SW 1271 (cell line): ENCODE data around the gene PRRG3.
"Not testable (repeated sequence)": the region's sequence is repeated elsewhere in the genome, so short reads cannot be mapped to it uniquely, and the experiment has no call there.

Experiments used
- DNase-seq, 2 experiments: peaks; one replicate each; lab custom pipeline; 2025; lab: John Stamatoyannopoulos, UW

PRRG3 gene

GRCh38 chrX:151694661-151695582 is at the start of gene PRRG3:
Gene PRRG3 (plus strand): TSS chrX:151695458. CDS start chrX:151698815, 3,357 bp downstream.
- no peak for DNase-seq

GRCh38 chrX:151675121-151675746 is 20.0 kb upstream of the PRRG3 start:
- no peak for DNase-seq

GRCh38 chrX:151676196-151676595 is 19.1 kb upstream of the PRRG3 start:
- DNase-seq, result no peak

GRCh38 chrX:151679798-151680402 is 15.4 kb upstream of the PRRG3 start:
- no peak for DNase-seq

- DNase-seq, result peak; percentile 0 to 7
Measured at GRCh38 chrX:151680805-151681204, 14.5 kb upstream of the PRRG3 start.

- no peak for DNase-seq
Measured at GRCh38 chrX:151687635-151688034, 7.6 kb upstream of the PRRG3 start.

- DNase-seq, result no peak
Measured at GRCh38 chrX:151688695-151689094, 6.6 kb upstream of the PRRG3 start.

- DNase-seq, result no peak
Measured at GRCh38 chrX:151692825-151693224, 2.4 kb upstream of the PRRG3 start.

GRCh38 chrX:151694121-151694520 is 1.1 kb upstream of the PRRG3 start:
- DNase-seq, result no peak

- DNase-seq, result no peak
Measured at GRCh38 chrX:151695583-151696340, 504 bp downstream of the PRRG3 start.

GRCh38 chrX:151697082-151697481 is 1.8 kb downstream of the PRRG3 start:
- not testable (repeated sequence) for DNase-seq

GRCh38 chrX:151697522-151697921 is 2.3 kb downstream of the PRRG3 start:
- DNase-seq, result no peak

- DNase-seq, result no peak
Measured at GRCh38 chrX:151698485-151698884, 3.2 kb downstream of the PRRG3 start.

- no peak for DNase-seq
Measured at GRCh38 chrX:151699746-151700145, 4.5 kb downstream of the PRRG3 start.

GRCh38 chrX:151700581-151700980 is 5.3 kb downstream of the PRRG3 start:
- no peak for DNase-seq

GRCh38 chrX:151701071-151701470 is 5.8 kb downstream of the PRRG3 start:
- DNase-seq, result no peak

- no peak for DNase-seq
Measured at GRCh38 chrX:151701531-151701930, 6.3 kb downstream of the PRRG3 start.

GRCh38 chrX:151702026-151702714 is 6.9 kb downstream of the PRRG3 start:
- no peak for DNase-seq

- no peak for DNase-seq
Measured at GRCh38 chrX:151702741-151703340, 7.6 kb downstream of the PRRG3 start.

GRCh38 chrX:151703487-151703886 is 8.2 kb downstream of the PRRG3 start:
- no peak for DNase-seq

- no peak for DNase-seq
Measured at GRCh38 chrX:151704041-151704663, 8.9 kb downstream of the PRRG3 start.
